ENCODE results near the gene INTS6L. TPM values are rescaled to one million over a fixed set of nuclear protein-coding genes. Genes with fewer than 3 reads are reported as not detected.

The INTS6L gene
- total and polyA plus RNA-seq, 8 donors = 1.0 to 9.9 (median 2.0) TPM

- ATAC-seq (no peak), FAIRE-seq (no peak)
- TF ChIP-seq CTCF (IDR thresholded peaks at IDR 0.05) = no peak
Observed at GRCh38 chrX:135494453-135494852, 26.0 kb upstream of the INTS6L start.

GRCh38 chrX:135497736-135498135, 22.7 kb upstream of the INTS6L start:
- no peak for FAIRE-seq
- intact Hi-C loops (cut with DNase I) = no loop called here
- no peak overlapping the region for H3K4me3 ChIP-seq
- WGBS, 2 donors = 49 to 58% methylated on average over 5 of the region's 5 CpGs
- no peaks in the 10 kb centered on the region for H3K4me1 ChIP-seq
- no peak for TF ChIP-seq CTCF (IDR thresholded peaks at IDR 0.05)
- ATAC-seq = no peak
- no peaks in the 10 kb centered on the region for H3K36me3 ChIP-seq
- peaks cover 0 to 7% (median 0%) of the 10 kb centered on the region in 4 donors for H3K27me3 ChIP-seq
- no peak overlapping the region for H3K27ac ChIP-seq
- H3K9me3 ChIP-seq = no peaks in the 10 kb centered on the region
- no peak for DNase-seq

More at GRCh38 chrX:135494453-135494852, 26.0 kb upstream of the INTS6L start:
- Histone ChIP-seq H3K9me3 (no peaks in the 10 kb centered on the region), H3K27me3 (no peaks in the 10 kb centered on the region), H3K4me3 (no peak overlapping the region), H3K27ac (no peak overlapping the region), H3K36me3 (no peaks in the 10 kb centered on the region), H3K4me1 (no peaks in the 10 kb centered on the region)
- no peak for DNase-seq
- 79 to 81% methylated on average over 6 of the region's 6 CpGs for WGBS, 2 donors
- intact Hi-C loops (cut with DNase I) = no loop called here

- intact Hi-C loops (cut with DNase I) = no loop called here
- H3K36me3 ChIP-seq = no peaks in the 10 kb centered on the region
- H3K27ac ChIP-seq = no peak overlapping the region
- H3K9me3 ChIP-seq = no peaks in the 10 kb centered on the region
- no peak for ATAC-seq
- WGBS, 2 donors = 76 to 85% methylated on average over 2 of the region's 2 CpGs
- FAIRE-seq = no peak
- TF ChIP-seq CTCF (IDR thresholded peaks at IDR 0.05) = no peak
- H3K27me3 ChIP-seq = peaks cover 0 to 9% (median 0%) of the 10 kb centered on the region in 4 donors
- DNase-seq = no peak
- no peak overlapping the region for H3K4me3 ChIP-seq
- H3K4me1 ChIP-seq = no peaks in the 10 kb centered on the region
Observed at GRCh38 chrX:135498236-135498635, 22.2 kb upstream of the INTS6L start.

GRCh38 chrX:135505351-135505750, 15.1 kb upstream of the INTS6L start:
- Histone ChIP-seq H3K9me3 (no peaks in the 10 kb centered on the region), H3K36me3 (no peaks in the 10 kb centered on the region), H3K4me1 (no peaks in the 10 kb centered on the region), H3K27me3 (peaks cover 0 to 25% (median 2%) of the 10 kb centered on the region in 4 donors), H3K27ac (no peak overlapping the region), H3K4me3 (no peak overlapping the region)
- intact Hi-C loops (cut with DNase I) = no loop called here
- no peak for FAIRE-seq
- no peak for TF ChIP-seq CTCF (IDR thresholded peaks at IDR 0.05)
- no peak for ATAC-seq
- no peak for DNase-seq

- Histone ChIP-seq H3K9me3 (no peaks in the 10 kb centered on the region), H3K36me3 (no peaks in the 10 kb centered on the region), H3K27me3 (peaks cover 0 to 16% (median 2%) of the 10 kb centered on the region in 4 donors), H3K4me1 (no peaks in the 10 kb centered on the region), H3K4me3 (no peak overlapping the region), H3K27ac (no peak overlapping the region)
- FAIRE-seq (no peak), DNase-seq (no peak), ATAC-seq (no peak)
- intact Hi-C loops (cut with DNase I) = no loop called here
- WGBS, 2 donors = 71 to 78% methylated on average over 2 of the region's 2 CpGs
- no peak for TF ChIP-seq CTCF (IDR thresholded peaks at IDR 0.05)
Observed at GRCh38 chrX:135509885-135510284, 10.6 kb upstream of the INTS6L start.

All from pancreas (tissue), 10 donors.